Hematopoietic multipotent progenitor cell (in vitro differentiated cells): ENCODE data around the gene VPS13A. TPM values are rescaled to one million over a fixed set of nuclear protein-coding genes. Genes with fewer than 3 reads are reported as not detected.
"Not testable (repeated sequence)": the region's sequence is repeated elsewhere in the genome, so short reads cannot be mapped to it uniquely, and the experiment has no call there.

Experiments used
- DNase-seq, 3 donors: peaks; one replicate each; pipeline ENCODE4 v3.0.0-alpha.2; 2011 to 2015; ENCODE audit warnings: low read depth in 2 of 3, low spot score in 2 of 3
- total RNA-seq: library from RNA; depleted of rRNA; stranded (reverse); fragments of >200 nt; gene quantifications from one replicate; pipeline ENCODE4 v1.2.3, GENCODE V29; 2012

Gene VPS13A
- total RNA-seq, 1 donor, result 16.2 TPM

- no peak for DNase-seq
These were observed 2.7 kb downstream of the VPS13A start for GRCh38 chr9:77180056-77180455.

DNA sequence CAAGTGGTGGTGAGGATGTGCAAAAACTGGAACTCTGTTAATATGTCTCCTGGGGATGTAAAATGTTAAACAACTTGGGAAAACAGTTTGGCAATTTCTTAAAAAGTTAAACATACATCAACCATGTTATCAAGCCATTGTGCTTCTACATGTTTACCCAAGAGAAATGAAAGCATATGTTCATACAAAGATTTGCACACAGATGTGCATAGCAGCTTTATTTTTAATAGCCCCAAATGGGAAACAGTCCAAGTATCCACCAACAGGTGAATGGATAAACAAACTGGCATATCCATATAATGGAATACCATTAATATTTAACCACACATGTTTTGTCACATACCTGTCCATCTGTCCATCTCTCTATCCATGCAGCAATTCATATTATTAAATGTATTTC lies 6.2 kb downstream of the VPS13A start:
- DNase-seq, result no peak

GRCh38 chr9:77188242-77188641 lies 10.9 kb downstream of the VPS13A start:
- no peak for DNase-seq

DNA sequence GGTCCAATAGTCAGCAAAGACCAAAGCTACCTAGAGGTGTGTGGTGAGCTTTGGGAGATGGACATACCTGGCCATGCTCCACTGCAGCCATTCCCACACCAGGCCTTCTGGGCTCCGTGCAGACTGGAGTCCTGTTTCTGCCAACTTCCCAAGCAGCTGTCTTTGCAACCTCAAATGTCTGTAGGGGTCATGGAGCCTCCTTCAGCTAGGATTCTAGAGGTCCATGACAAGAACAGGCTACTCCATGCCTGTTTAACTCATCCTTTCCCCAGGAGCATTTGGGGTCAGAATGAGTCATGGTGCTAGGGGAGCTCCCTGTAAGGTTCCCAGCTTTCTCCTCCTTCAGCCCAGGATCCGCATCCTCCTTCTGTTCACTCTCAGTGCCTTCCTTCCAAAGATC lies 17.1 kb downstream of the VPS13A start:
- DNase-seq, result no peak

GRCh38 chr9:77210116-77210515 lies 32.8 kb downstream of the VPS13A start:
- DNase-seq, result no peak

GRCh38 chr9:77211561-77211960 lies 34.2 kb downstream of the VPS13A start:
- no peak for DNase-seq

DNA sequence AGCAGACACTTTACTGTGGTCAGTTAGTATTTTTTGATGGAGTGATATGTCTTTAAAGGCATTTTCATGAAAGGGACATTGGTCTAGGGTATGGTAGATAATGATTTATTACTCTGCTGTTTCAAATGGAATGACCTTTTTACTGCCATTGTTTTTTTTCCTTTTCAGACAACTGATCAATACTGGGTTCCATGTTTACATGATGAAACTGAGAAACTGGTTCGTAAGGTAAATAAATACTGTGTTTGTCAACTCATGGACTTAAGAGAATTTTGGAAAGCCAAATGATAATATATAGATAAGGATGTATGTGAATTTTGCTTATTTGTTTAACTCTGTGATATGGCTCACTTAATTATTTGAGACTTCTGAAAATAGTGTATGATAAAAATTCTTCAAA lies 35.5 kb downstream of the VPS13A start:
- DNase-seq, result no peak

GRCh38 chr9:77215874-77216273 lies 38.5 kb downstream of the VPS13A start:
- DNase-seq, result peak in 2 of 3 donors; percentile 4 to 24

GRCh38 chr9:77218612-77219011 lies 41.3 kb downstream of the VPS13A start:
- no peak for DNase-seq

DNA sequence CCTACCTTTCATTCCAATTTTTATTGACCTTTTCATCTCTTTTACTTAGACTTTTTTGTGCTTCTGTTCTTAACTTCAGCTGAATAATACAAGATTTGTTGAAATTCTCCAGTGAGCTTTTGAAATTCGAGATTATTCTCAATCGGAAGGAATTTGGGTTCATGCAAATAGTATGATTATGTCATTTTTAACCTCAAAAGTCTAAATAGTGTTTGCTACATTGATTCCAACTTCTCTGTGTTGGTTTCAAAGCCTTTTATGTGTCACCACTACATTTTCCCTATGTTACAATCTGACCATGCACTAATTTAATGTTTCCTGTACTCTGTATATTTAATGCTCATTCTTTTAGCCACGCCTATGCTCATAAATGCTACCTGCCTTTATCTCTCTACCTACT lies 44.1 kb downstream of the VPS13A start:
- no peak for DNase-seq

DNA sequence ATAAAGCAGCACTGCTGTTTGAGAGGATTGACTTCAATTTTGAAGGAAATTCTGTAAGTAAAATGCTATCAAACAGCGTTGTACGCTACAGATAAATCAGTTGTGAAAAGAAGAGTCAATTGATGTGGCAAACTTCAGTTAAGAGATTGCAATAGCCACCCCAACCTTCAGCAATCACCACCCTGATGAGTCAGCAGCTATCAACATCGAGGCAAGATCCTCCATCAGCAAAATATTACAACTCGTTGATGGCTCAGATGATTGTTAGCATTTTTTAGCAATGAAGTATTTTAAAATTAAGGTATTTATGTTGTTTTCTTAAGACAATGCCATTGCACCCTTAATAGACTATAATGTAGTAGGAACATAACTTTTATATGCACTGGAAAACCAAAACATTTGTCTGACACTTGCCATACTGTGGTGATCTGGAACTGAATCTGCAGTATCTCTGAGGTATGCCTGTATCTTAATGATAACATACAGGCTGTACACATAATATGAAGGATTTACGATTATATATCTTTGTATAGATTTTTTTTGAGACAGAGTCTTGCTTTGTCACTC lies 47.5 kb downstream of the VPS13A start:
- no peak for DNase-seq

DNA sequence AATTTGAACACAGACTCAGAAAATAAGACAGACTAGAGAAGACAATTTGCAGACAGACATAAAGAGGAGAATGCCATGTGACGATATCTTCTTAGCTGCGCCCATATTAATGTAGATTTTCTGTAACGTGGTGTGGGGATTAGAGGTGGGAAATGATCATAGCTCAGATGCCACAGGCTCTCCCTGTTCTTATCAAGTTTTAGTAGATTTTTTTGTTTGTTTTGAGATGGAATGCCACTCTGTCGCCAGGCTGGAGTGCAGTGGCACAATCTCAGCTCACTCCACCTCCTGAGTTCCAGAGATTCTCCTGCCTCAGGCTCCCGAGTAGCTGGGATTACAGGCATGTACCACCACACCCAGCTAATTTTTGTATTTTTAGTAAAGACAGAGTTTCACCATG lies 59.4 kb downstream of the VPS13A start:
- no peak for DNase-seq

- no peak for DNase-seq
These were observed 60.6 kb downstream of the VPS13A start for GRCh38 chr9:77237896-77238295.

DNA sequence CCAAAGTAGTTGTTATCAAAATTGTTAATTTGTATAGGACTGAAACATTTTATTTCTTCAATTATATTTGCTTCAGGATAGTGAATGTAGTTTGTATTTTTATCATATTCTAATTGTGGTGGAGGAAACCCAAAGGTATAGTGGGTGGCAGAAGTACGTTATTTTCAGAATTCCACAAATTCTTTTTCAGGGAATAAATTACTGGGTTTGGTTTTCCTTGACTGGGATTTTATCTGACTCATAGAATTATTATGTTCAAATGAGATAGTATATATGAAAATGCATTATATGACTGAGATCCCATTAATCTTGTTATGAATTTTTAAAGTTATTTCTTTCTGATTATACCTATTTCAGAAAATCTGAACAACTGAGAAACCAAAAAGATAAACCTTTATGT lies 73.7 kb downstream of the VPS13A start:
- no peak for DNase-seq

- DNase-seq, result no peak
These were observed 79.9 kb downstream of the VPS13A start for GRCh38 chr9:77257275-77257674.

DNA sequence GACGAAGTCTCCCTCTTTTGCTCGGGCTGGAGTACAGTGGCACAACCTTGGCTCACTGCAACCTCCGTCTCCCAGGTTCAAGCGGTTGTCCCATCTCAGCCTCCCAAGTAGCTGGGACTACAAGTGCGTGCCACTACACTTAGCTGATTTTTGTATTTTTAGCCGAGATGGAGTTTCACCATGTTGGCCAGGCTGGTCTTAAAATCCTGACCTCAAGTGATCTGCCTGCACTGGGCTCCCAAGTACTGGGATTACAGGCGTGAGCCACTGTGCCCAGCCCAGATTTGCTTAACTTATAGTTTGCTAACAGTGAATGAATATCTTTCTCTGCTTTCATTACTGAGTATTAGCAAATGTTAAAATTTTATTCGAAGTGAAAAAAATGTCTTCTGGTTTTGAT lies 84.3 kb downstream of the VPS13A start:
- DNase-seq, result no peak

DNA sequence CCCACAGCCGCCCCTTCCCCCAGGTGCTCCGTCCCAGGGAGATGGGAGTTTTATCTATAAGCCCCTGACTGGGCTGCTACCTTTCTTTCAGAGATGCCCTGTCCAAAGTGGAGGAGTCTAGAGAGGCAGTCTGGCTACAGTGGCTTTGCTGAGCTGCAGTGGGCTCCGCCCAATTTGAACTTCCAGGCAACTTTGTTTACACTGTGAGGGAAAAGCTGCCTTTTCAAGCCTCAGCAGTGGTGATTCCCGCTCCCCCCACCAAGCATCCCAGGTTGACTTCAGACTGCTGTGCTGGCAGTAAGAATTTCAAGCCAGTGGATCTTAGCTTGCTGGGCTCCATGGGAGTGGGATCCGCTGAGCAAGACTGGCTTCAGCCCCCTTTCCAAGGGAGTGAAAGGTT lies 90.4 kb downstream of the VPS13A start:
- not testable (repeated sequence) for DNase-seq

- no peak for DNase-seq
These were observed 93.8 kb downstream of the VPS13A start for GRCh38 chr9:77271023-77271690.

GRCh38 chr9:77276799-77277198 lies 99.5 kb downstream of the VPS13A start:
- no peak for DNase-seq

- DNase-seq, result no peak
These were observed 100.4 kb downstream of the VPS13A start for GRCh38 chr9:77277719-77278118.

GRCh38 chr9:77283991-77284390 lies 106.7 kb downstream of the VPS13A start:
- no peak for DNase-seq

GRCh38 chr9:77284616-77285015 lies 107.3 kb downstream of the VPS13A start:
- DNase-seq, result no peak

- DNase-seq, result no peak
These were observed 113.0 kb downstream of the VPS13A start for GRCh38 chr9:77290373-77290772.
